Stimulated activated CD8-positive, alpha-beta memory T cell treated with anti-CD3 and anti-CD28 coated beads, Interleukin-4, amount 100 ng/mL, for 24 hours (primary cell): ENCODE results near the gene MACO1.
"Not testable (repeated sequence)": the region's sequence is repeated elsewhere in the genome, so short reads cannot be mapped to it uniquely, and the experiment has no call there.

Source experiments
- DNase-seq: peaks from one replicate; pipeline ENCODE4 v3.0.0-alpha.2; 2020; ENCODE audit warnings: low read depth

MACO1 gene

GRCh38 chr1:25425098-25426085 is 5.3 kb upstream of the MACO1 start:
- DNase-seq: no peak

DNA sequence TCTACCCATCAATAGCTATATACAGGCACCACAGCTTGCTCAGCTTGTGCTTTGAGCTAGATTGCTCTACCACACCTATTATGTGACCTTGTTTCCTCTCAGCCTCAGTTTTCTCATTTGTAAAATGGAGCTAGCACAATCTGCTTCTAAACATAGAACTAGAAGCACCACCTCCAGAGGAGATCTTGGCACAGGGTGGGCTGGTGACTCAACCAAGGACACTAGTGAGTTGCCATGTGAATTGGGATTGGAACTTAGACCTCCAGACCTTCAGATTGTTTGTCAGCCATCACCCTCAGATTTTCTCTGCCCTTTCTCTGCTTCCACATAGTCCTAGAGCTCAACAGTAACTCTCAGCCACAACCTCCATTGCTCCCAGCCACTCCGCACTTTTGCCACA is 3.0 kb upstream of the MACO1 start:
- DNase-seq: no peak

- DNase-seq: no peak
Measured at GRCh38 chr1:25428475-25429166, 2.1 kb upstream of the MACO1 start.

- peak; percentile 57 for DNase-seq
Measured at GRCh38 chr1:25430967-25431881, 527 bp downstream of the MACO1 start.

DNA sequence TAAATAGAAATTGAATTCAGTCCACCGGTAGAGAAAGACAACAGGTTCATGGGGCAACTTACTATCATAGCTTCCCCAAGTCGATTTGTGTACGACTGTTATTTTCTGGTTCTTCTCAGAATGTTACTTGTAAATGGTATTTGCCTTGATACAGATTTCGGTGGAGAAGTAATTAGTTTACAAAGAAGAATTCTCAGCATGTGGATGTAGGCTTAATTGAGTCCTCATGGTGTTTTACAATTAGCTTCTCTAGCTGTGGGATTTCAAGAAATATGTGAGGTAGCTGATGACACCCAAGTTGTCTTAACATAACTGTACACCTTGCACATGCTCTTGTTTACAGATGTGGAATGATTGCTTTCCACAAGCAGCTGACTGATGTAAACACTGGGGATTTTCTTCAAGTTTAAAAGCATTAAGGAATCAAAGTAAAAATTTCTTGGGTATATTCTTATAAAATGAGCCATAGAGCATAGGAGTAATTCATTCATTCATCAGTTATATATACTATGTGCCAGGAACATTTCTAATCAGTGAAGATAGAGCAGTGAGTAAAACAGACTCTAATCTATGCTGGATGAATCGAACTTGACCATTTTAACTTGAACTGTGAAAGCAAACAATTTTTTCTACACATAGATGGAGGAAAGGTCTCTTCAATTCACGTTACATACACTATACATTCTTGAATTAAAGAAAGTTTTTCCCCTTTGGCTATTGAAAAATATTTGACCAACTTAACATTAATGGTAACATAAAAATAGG is 1.4 kb downstream of the MACO1 start:
- no peak for DNase-seq

DNA sequence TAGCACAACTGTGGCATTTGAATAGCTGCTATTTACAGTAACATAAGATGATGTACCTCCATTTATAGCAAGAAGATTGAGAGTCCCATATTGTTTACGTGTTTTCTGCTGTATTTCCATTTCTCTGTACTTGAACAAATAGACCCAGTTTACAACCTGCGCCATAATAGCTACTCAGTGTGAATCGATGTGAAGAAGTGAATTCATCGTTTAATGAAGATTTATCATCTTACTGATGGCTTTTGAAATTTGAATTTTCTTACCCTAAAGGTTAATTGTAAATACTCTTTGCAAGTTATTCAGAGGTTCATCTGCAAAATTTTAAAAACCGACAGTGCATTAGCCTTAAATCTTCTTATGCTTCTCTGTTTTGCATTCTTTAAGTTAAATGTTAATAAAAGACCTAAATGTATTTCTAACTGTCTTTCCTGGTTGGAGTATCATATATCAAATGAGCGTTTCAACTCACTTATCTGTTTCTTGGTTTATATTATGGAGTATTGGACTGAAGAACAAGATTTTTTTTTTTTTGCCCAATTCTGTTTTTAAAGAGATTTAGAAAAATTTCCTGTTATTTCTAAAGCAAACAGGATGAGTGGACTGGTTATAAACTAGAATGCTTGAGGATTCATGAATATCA is 2.2 kb downstream of the MACO1 start:
- DNase-seq: no peak

DNA sequence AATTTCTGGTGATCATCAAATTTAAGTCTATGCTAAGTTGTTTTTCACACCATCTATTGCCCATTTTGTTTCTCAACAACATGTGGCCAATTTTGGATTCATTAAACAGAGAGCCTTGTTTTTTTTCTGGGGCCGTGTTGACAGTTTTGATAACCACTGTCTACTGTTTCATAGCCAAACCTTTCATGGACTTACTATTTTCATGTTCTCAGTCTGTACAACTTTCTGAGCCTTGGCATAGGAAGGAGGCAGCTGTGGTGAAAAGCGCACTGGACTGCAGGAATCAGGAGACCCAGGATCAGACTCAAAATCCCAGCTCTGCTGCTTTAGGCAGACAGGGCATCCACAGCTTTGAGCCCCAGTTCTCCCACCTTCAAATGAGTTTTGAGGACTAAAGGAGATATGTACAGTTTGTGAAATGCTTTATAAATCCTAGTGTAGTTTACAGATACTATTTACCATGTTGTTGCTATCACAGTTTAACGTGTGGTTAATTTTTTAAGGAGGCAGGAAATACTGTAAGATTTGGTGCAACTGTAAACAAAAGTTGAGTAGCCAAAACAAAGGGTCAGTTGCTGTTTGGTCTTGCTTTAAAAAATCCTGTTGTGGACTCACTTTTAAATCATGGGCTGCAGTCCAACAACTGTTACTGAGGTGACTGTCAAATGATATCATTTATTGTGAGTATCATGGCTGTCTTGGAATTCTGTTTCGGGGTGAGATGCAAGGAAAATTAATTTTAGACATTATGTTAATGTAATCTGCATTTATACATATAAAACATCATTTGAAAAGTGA is 2.9 kb downstream of the MACO1 start:
- DNase-seq: no peak

- DNase-seq: no peak
Measured at GRCh38 chr1:25435397-25436108, 4.9 kb downstream of the MACO1 start.

GRCh38 chr1:25437672-25438071 is 7.0 kb downstream of the MACO1 start:
- DNase-seq: no peak

- no peak for DNase-seq
Measured at GRCh38 chr1:25439287-25439686, 8.6 kb downstream of the MACO1 start.

DNA sequence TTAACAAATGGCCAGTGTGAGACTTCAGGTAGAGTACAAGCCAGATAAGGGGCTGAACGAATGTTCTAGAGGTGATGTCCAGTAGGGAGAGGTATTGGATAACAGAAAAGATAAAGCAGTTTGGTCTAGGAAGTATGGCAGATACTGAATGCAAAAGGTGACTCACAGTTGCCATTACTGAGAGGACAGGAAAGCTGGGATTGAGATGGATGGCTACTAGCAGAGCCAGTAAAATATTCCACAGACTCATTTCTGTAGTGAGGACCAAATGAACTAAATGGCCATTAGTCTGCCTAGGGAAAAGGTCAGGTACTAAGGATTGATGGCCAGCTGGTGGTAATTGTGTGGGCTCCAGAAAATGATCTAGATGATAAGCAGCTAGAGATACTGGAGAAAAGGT is 11.5 kb downstream of the MACO1 start:
- no peak for DNase-seq

- DNase-seq: no peak
Measured at GRCh38 chr1:25443030-25443699, 12.5 kb downstream of the MACO1 start.

DNA sequence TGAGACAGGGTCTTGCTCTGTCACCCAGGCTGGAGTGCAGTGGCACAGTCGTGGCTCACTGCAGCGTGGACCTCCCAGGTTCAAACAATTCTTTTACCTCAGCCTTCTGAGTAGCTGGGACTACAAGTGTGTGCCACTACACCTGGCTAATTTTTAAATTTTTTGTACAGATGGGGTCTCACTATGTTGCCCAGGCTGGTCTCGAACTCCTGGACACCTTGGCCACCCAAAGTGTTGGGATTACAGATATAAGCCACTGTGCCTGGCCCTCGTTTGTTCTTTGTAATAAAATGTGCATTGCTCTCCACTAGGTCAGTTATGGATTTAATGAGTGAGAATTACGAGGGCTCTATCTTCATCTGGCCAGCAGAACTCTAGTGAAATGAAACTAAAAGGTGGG is 13.9 kb downstream of the MACO1 start:
- DNase-seq: not testable (repeated sequence)

DNA sequence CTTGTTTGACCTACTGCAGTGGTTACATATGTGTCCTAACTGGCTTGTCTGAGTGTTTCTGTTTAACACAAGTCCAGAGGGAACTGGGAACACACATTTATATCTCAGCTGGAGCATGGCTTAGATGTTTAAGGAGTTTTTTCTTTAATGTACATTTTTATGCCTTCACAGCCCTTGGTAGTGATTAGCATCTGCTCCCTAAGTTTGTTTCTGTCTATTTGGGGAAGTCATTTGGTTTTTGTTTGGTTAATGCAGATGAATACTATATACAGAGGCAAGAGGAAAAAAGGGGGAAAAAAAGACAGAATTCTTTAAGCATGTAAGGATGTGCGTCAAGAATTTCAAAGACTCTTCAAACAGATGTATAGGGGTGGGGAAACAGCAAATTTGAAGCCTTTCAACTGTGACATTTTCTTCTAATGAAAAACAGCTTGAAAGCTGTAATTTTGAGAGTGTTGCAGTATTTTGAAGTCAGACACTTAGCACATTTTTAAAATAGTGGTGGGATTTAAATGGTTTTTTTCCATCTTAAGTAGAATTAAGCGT is 15.4 kb downstream of the MACO1 start:
- no peak for DNase-seq

DNA sequence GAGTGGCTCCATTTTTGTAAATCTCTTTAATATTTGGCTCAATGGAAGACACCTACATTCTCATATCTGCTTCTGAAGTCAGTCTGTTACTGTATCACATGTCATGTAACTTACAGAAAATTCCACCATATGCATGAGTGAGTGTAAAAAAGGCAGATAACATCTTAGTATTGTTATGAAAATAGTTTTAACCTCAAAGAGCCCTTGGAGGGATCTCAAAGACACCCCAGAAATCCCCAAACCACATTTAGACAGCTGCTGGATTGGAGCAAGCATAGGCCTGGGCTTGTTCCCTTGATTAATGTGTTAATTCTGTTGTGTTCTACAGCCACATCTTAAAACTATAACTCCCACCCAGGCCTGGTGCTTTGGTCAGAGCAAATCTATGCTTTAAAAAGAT is 16.9 kb downstream of the MACO1 start:
- no peak for DNase-seq

- no peak for DNase-seq
Measured at GRCh38 chr1:25450891-25451290, 20.2 kb downstream of the MACO1 start.

GRCh38 chr1:25451908-25452307 is 21.2 kb downstream of the MACO1 start:
- no peak for DNase-seq

DNA sequence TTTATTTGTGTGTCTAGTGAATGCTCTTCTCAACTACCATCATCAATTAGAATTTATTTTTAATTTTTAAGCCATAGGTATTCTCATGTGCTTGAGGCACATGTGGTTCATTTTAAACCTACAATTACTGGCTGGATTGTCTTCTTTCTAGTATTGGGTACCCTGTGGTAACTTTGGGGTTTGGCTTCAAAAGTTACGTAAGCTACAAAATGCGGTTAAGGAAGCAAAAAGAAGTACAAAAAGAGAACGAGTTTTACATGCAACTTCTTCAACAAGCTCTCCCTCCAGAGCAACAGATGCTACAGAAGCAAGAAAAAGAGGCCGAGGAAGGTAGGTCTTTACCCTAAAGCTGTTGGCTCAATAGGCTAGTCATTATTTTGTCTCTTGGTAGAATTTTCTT is 25.8 kb downstream of the MACO1 start:
- no peak for DNase-seq
